SW 1271 (cell line): ENCODE data around the gene MAIP1.
A peak's percentile ranks its signal among the peaks of the same experiment; 100 is the strongest.
"Not testable (repeated sequence)": the region's sequence is repeated elsewhere in the genome, so short reads cannot be mapped to it uniquely, and the experiment has no call there.

Experiments
- DNase-seq, 2 experiments: peaks; one replicate each; lab custom pipeline; 2025; lab: John Stamatoyannopoulos, UW

MAIP1 gene

GRCh38 chr2:199955339-199956061 lies at the start of gene MAIP1, which contains the start of gene TYW5:
Gene MAIP1 (plus strand): TSS chr2:199955582. CDS start chr2:199955799, 217 bp downstream.
Gene TYW5 (minus strand): TSS chr2:199955491. CDS start chr2:199955470, 21 bp downstream.
- peak; percentile 64 to 91 for DNase-seq

GRCh38 chr2:199907008-199907714 lies 48.2 kb upstream of the MAIP1 start:
- no peak for DNase-seq

GRCh38 chr2:199910338-199911051 lies 44.9 kb upstream of the MAIP1 start:
- no peak for DNase-seq

GRCh38 chr2:199911052-199911876 lies 44.1 kb upstream of the MAIP1 start, which contains the start of gene C2orf69:
Gene C2orf69 (plus strand): TSS chr2:199911293. CDS start chr2:199911439, 146 bp downstream.
- peak; percentile 94 to 99 for DNase-seq

DNA sequence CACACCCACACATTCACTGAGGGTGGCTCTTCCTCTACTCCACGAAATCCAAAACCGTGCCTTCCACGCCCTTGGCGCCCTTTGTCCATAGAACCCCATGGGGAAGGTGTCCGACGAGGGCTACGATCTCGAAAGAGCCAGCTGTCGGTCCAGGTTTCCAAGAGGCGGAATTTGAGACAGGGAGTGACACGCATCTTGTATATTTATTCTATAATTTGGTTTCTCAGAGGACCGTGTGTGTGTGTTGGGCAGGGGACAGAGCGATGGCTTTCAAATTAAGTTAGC lies 43.6 kb upstream of the MAIP1 start:
- DNase-seq: no peak

DNA sequence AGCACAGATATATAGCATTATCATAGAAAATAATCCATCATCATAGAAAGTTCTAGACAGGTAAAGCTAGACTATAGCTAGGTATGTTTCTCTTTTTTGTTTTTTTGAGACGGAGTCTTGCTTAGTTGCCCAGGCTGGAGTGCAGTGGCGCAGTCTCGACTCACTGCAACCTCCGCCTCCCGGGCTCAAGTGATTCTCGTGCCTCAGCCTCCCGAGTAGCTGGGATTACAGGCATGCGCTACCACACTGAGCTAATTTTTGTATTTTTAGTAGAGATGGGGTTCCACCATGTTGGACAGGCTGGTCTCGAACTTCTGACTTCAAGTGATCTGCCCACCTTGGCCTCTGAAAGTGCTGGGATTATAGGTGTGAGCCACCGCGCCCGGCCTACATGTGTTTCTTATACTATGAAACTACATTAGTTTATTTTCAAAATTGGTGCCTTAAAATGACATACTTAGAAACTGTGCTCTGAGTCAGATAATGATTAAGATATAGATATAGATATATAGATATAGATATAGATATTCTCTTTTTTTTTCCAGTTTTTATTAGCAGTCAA lies 42.7 kb upstream of the MAIP1 start:
- not testable (repeated sequence) for DNase-seq

- DNase-seq: no peak
These were observed 40.9 kb upstream of the MAIP1 start for GRCh38 chr2:199914372-199914958.

GRCh38 chr2:199916980-199917379 lies 38.4 kb upstream of the MAIP1 start:
- no peak for DNase-seq

DNA sequence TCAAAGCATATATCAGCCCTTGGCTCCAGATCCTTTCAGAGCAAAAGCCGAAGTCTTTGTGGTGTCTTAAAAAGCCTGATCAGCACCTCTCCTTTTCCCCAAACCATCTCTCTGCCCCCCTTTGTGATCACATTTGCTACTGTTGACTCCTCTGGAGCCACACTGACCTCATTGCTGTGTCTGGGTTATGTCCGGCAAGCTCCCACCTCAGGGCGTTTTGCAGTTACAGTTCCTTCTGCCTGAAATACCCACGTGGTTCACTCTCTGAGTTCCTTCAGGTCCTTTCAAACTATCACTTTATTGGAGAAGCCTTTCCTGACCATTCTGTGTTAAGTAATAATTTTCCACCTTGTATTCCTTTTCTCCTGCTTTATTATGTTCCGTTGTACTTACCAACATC lies 32.5 kb upstream of the MAIP1 start:
- no peak for DNase-seq

- no peak for DNase-seq
These were observed 31.5 kb upstream of the MAIP1 start for GRCh38 chr2:199923924-199924323.

- DNase-seq: no peak
These were observed 28.6 kb upstream of the MAIP1 start for GRCh38 chr2:199926806-199927205.

- DNase-seq: no peak
These were observed 27.2 kb upstream of the MAIP1 start for GRCh38 chr2:199928226-199928625.

GRCh38 chr2:199928626-199929025 lies 26.8 kb upstream of the MAIP1 start:
- DNase-seq: no peak

DNA sequence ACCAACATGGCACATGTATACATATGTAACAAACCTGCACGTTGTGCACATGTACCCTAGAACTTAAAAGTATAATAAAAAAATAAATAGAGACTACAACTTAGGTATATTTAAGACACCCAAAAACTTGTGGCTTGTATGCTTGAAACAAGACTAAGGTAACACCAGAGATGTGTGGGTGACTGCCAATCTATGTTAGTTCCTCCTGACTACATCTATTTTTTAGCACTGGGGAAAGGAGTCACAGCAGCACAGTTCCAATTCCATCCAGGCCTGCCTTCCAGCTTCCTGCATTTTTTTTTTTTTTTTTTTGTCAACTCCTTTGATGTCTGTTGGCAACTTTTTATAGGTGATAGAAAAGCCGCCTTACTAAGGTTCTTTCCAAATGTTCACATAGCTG lies 26.1 kb upstream of the MAIP1 start:
- no peak for DNase-seq

DNA sequence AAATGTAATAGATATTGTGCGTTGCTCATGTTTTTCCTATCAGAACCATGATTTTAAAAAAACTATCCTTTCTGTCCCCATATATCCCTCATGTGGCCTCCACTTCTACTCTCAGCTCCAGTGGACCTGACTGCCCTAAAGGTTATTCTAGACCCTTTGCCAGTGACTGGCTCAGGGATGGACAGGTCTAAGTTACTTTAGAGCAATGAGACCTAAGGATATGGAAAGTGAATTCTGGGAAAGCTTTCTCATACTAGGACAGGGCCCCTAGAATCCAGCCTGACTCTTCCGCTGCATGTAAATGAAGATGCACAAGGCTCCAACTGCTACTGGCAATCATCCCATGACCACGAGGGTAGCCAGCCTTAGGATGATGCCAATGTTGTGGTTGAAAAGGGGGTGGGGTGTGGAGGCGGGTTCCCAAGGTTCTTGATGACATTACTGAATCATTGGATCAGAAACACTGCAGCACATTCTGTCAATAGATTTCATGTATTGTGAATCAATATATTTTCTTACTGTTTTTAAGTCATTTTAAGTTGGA lies 23.0 kb upstream of the MAIP1 start:
- DNase-seq: no peak

DNA sequence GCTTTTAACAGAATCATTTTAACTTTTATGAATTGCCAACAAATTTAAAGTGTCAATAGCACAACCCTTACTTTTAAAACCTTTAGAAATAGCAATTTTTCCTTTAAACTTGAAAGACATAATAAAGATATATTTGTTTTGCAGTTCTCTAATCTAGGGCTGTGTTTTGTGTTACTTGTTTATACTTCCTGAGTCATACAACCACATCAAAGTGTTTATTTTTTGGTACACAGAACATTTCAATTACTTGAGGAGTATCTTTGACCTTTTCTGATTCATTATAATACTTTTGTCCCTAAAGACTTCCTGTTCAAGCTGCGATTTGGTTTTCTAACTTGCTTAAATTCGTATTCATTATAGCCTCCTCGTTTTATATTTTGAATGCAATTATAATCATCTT lies 21.9 kb upstream of the MAIP1 start:
- DNase-seq: no peak

- no peak for DNase-seq
These were observed 18.8 kb upstream of the MAIP1 start for GRCh38 chr2:199936554-199936953.

DNA sequence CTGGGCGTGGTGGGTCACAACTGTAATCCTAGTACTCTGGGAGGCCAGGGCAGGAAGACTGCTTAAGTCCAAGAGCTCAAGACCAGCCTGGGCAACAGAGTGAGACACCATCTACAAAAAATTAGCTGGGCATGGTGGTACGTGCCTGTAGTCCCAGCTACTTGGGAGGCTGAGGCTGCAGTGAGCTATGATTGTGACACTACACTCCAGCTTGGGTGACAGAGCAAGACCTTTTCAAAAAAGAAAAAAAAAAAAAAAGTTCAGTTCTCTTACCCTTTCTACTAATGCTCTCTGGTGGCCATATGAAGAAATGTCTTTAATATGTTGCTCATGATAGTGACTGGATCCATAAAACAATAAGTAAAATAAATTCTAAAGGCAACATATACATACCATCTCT lies 15.0 kb upstream of the MAIP1 start:
- DNase-seq: peak; percentile 11 to 70

DNA sequence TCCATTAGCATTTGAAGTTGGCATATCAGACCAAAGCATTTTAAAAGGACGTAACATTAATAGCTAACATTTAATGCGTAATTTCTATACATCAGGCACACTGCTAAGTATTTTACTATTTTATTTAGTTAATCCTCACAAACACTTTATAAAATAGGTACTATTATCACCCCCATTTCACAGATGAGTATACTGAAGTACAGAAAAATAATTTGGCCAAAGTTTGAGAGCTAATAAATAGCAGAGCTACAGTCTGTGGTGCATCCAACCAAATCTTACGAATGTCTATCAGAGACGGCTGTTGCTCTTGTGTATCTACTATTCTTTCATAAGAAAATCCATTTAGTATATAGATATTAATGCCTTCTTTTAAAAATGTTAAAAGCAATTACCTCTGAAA lies 12.0 kb upstream of the MAIP1 start:
- no peak for DNase-seq

GRCh38 chr2:199946196-199946595 lies 9.2 kb upstream of the MAIP1 start:
- DNase-seq: no peak

DNA sequence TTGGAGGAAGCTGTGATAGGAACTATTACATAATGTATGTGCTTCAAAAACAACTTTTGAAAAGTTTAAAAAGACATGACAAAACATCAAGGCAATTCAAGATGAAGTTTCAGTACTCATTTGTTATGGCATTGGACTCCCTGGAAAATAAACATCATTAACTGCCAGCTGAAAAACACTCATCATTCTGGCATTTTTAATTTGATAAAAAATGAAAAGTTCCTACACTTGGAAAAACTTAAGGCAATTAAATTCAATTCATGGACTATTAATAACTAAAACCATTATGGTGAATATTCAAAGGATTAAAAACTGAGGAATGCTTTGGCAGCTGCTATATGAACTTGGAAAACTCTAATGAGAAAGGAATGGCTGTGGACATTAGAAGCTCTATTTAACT lies 8.5 kb upstream of the MAIP1 start:
- no peak for DNase-seq
